Smooth muscle cell (in vitro differentiated cells): ENCODE data around the gene COBLL1. TPM values are rescaled to one million over a fixed set of nuclear protein-coding genes. Genes with fewer than 3 reads are reported as not detected.

Experiments
- DNase-seq: peaks from one replicate; lab custom pipeline; 2025; ENCODE audit not compliant: unreplicated experiment; lab: John Stamatoyannopoulos, UW
- H2AFZ ChIP-seq: fragments of 200-600 bp; sonication (generic); 2 replicates; pipeline ENCODE4 v1.6.0; 2016; ENCODE audit warnings: antibody characterized with exemption, low read depth, mild to moderate bottlenecking
- H3F3A ChIP-seq: fragments of 200-600 bp; sonication (generic); 2 replicates; pipeline ENCODE4 v1.6.0; 2017; ENCODE audit warnings: antibody characterized with exemption, low read depth
- H3K27ac ChIP-seq: fragments of 200-600 bp; sonication (generic); 2 replicates; pipeline ENCODE4 v1.5.1; 2016; ENCODE audit warnings: low read depth, mild to moderate bottlenecking
- H3K27me3 ChIP-seq: fragments of 200-600 bp; sonication (generic); 2 replicates; pipeline ENCODE4 v1.6.1; 2016; ENCODE audit warnings: low read depth, mild to moderate bottlenecking
- H3K36me3 ChIP-seq: fragments of 200-600 bp; sonication (generic); 2 replicates; pipeline ENCODE4 v1.5.1; 2016; ENCODE audit warnings: low read depth
- H3K4me1 ChIP-seq: fragments of 200-600 bp; sonication (generic); 2 replicates; pipeline ENCODE4 v1.5.1; 2016; ENCODE audit warnings: low read depth
- H3K4me2 ChIP-seq: fragments of 200-600 bp; sonication (generic); 2 replicates; pipeline ENCODE4 v1.6.0; 2016; ENCODE audit warnings: mild to moderate bottlenecking
- H3K4me3 ChIP-seq: fragments of 200-600 bp; sonication (generic); 2 replicates; pipeline ENCODE4 v1.5.1; 2016; ENCODE audit warnings: mild to moderate bottlenecking
- H3K79me2 ChIP-seq: fragments of 200-600 bp; sonication (generic); 2 replicates; pipeline ENCODE4 v1.6.0; 2016; ENCODE audit warnings: low read depth, mild to moderate bottlenecking
- H3K9ac ChIP-seq: fragments of 200-600 bp; sonication (generic); 2 replicates; pipeline ENCODE4 v1.6.0; 2016; ENCODE audit warnings: low read depth
- H3K9me3 ChIP-seq: fragments of 200-600 bp; sonication (generic); replicated peaks from 2 replicates; pipeline ENCODE4 v1.5.1; 2016; ENCODE audit warnings: low read depth
- H4K20me1 ChIP-seq: fragments of 200-600 bp; sonication (generic); 2 replicates; pipeline ENCODE4 v1.6.0; 2016; ENCODE audit warnings: low read depth
- CTCF ChIP-seq: fragments of 200-600 bp; sonication (generic); IDR thresholded peaks from 2 replicates; pipeline ENCODE4 v1.5.1; 2017; ENCODE audit warnings: borderline replicate concordance, mild to moderate bottlenecking, antibody characterized with exemption; ENCODE audit not compliant: insufficient read depth, poor library complexity, severe bottlenecking
- WGBS: methylation state at CpG from one replicate; pipeline ENCODE4 v1.1.7; 2016; ENCODE audit warnings: low lambda C conversion rate; 5-methylcytosine and 5-hydroxymethylcytosine counted together
- polyA plus RNA-seq: library from polyadenylated mRNA; unstranded; fragments of >200 nt; fragmentation: Nextera tagmentation; extraction: Ambion mirVana; gene quantifications from 2 replicates; pipeline ENCODE4 v1.2.1, GENCODE V29; 2016
- total RNA-seq: library from RNA; depleted of rRNA; stranded (reverse); fragments of >200 nt; gene quantifications from 2 replicates; pipeline ENCODE4 v1.2.3, GENCODE V29; 2014

Gene COBLL1
- total and polyA plus RNA-seq, 2 experiments from 2014 or later = 5.2 to 17.4 TPM

DNA sequence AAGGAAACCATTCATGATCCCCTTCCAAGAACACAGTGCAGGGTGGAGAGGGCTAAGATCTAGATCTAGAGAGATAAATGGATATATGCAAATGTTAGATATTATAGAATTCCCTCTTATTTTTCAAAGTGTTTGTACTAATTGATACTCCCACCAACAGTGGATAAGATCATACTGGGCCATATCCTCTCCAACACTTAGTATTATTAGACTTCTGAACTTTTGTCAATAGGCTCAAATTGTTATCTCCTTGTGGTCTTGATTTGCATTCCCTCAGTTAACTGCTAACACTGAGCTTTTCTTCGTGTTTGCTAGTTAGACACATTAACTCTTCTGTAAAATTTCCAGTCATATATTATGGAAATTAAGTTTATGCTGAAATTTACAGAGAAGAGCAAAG, 163.9 kb downstream of the COBLL1 start:
- H3K79me2 ChIP-seq = no peaks in the 10 kb centered on the region
- 85% methylated on average over 1 of the region's 1 CpG for WGBS
- DNase-seq = no peak
- no peaks in the 10 kb centered on the region for H3K36me3 ChIP-seq
- no peak overlapping the region for H3K9ac ChIP-seq
- TF ChIP-seq CTCF = no peak
- no peaks in the 10 kb centered on the region for H3F3A ChIP-seq
- H3K9me3 ChIP-seq = no peaks in the 10 kb centered on the region
- H3K4me1 ChIP-seq = no peaks in the 10 kb centered on the region
- H3K27ac ChIP-seq = no peak overlapping the region
- H3K4me3 ChIP-seq = no peak overlapping the region
- H4K20me1 ChIP-seq = no peaks in the 10 kb centered on the region
- H2AFZ ChIP-seq = no peak overlapping the region
- H3K27me3 ChIP-seq = no peaks in the 10 kb centered on the region
- H3K4me2 ChIP-seq = no peak overlapping the region

DNA sequence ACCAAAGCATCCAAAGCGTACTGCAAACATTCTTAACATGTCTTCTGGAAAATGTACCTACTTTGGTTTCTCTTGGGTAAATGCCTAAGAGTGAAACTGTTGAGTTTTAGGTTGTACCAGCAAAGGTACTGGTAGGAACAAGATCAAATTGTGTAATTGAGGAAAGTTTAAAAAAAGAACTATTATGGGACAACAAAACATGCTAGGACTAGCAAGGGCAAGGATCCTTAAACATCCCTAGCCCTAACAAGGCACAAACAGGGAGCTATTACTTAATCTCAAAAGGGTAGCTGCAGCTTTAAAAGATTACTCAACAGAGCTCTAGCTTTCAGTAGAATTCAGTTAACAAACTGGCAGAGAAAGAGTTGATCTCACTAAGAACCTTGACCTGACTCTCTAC, 164.4 kb downstream of the COBLL1 start:
- H3K27ac ChIP-seq = no peak overlapping the region
- H3K79me2 ChIP-seq = no peaks in the 10 kb centered on the region
- no peak for TF ChIP-seq CTCF
- WGBS = 100% methylated on average over 1 of the region's 1 CpG
- H3K9ac ChIP-seq = no peak overlapping the region
- no peaks in the 10 kb centered on the region for H3F3A ChIP-seq
- no peaks in the 10 kb centered on the region for H3K27me3 ChIP-seq
- no peak overlapping the region for H3K4me3 ChIP-seq
- no peaks in the 10 kb centered on the region for H3K9me3 ChIP-seq
- H2AFZ ChIP-seq = no peak overlapping the region
- DNase-seq = no peak
- H3K4me1 ChIP-seq = no peaks in the 10 kb centered on the region
- no peaks in the 10 kb centered on the region for H4K20me1 ChIP-seq
- no peak overlapping the region for H3K4me2 ChIP-seq
- no peaks in the 10 kb centered on the region for H3K36me3 ChIP-seq

DNA sequence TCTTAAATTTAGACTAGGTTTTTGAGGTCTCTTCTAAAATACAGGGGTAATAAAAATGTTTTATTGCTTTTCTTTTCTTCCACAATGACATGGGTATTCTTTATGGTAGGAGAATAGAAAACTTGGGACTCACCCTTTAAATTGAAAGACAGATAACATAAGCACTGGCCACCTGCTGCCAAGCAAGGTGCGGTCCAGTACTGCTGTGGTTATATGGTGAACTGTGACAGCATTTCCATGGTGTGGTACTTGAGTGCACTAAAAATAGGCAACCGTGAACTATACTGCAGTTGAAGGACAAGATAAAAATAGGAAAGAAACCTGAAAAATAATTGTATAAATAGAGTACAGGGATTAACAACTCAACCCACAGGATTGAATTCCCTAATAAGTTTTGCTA, 165.9 kb downstream of the COBLL1 start:
- Histone ChIP-seq H3K27me3 (no peaks in the 10 kb centered on the region), H3K4me1 (no peaks in the 10 kb centered on the region), H3K4me2 (no peak overlapping the region), H3K9ac (no peak overlapping the region), H2AFZ (no peak overlapping the region), H3K27ac (no peak overlapping the region), H3F3A (no peaks in the 10 kb centered on the region), H4K20me1 (no peaks in the 10 kb centered on the region), H3K36me3 (no peaks in the 10 kb centered on the region), H3K79me2 (no peaks in the 10 kb centered on the region), H3K9me3 (no peaks in the 10 kb centered on the region), H3K4me3 (no peak overlapping the region)
- no peak for DNase-seq
- WGBS = 94% methylated on average over 2 of the region's 2 CpGs
- TF ChIP-seq CTCF = no peak

DNA sequence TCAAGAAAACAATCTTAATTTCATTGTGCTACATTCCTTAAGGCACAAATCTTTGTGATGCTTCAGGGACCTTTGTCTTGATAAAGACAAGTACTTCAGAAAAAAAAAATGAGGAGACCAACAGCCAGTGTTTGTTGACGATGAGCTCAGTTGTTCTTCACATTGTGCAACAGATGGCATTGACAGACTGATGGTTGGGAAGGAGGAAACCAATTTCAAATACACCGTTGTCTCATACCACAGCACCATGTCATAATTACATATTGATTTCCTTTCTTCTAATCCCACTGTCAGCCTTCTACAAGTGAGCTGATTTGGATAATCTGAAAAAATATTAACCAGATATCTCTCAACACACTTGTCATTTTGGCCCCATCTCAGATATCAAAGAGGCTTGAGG, 166.6 kb downstream of the COBLL1 start:
- H3K27me3 ChIP-seq = no peaks in the 10 kb centered on the region

More for the DNA sequence above, 166.6 kb downstream of the COBLL1 start:
- Histone ChIP-seq H4K20me1 (no peaks in the 10 kb centered on the region), H3K9me3 (no peaks in the 10 kb centered on the region), H3K4me1 (no peaks in the 10 kb centered on the region), H2AFZ (no peak overlapping the region), H3K36me3 (no peaks in the 10 kb centered on the region), H3K9ac (no peak overlapping the region), H3K4me2 (no peak overlapping the region), H3K79me2 (no peaks in the 10 kb centered on the region), H3K4me3 (no peak overlapping the region), H3K27ac (no peak overlapping the region), H3F3A (no peaks in the 10 kb centered on the region)
- no peak for DNase-seq
- no peak for TF ChIP-seq CTCF
- WGBS = 98% methylated on average over 2 of the region's 2 CpGs
